OCI-LY3 (cell line): ENCODE results near the gene ARVCF.

Experiments used
- EZH2phosphoT487 ChIP-seq: fragments of 200-600 bp; shearing (Covaris generic); IDR thresholded peaks from 2 replicates; pipeline ENCODE4 v1.6.1; 2018; ENCODE audit warnings: antibody characterized with exemption, mixed run types, low read depth
- TF ChIP-seq, protein P1 (sequence below): fragments of 200-600, 300-600 bp; sonication (generic); IDR thresholded peaks from 2 replicates; pipeline ENCODE4 v1.5.1; 2014; ENCODE audit warnings: antibody characterized with exemption, low read length, low read depth

GRCh38 chr22:20056696-20057386 lies 40.2 kb upstream of the ARVCF start:
- TF ChIP-seq, protein P1, sequence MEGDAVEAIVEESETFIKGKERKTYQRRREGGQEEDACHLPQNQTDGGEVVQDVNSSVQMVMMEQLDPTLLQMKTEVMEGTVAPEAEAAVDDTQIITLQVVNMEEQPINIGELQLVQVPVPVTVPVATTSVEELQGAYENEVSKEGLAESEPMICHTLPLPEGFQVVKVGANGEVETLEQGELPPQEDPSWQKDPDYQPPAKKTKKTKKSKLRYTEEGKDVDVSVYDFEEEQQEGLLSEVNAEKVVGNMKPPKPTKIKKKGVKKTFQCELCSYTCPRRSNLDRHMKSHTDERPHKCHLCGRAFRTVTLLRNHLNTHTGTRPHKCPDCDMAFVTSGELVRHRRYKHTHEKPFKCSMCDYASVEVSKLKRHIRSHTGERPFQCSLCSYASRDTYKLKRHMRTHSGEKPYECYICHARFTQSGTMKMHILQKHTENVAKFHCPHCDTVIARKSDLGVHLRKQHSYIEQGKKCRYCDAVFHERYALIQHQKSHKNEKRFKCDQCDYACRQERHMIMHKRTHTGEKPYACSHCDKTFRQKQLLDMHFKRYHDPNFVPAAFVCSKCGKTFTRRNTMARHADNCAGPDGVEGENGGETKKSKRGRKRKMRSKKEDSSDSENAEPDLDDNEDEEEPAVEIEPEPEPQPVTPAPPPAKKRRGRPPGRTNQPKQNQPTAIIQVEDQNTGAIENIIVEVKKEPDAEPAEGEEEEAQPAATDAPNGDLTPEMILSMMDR = no peak
- TF ChIP-seq EZH2phosphoT487 = no peak
